ENCODE measurements around the gene GPD1. TPM values are rescaled to one million over a fixed set of nuclear protein-coding genes. Genes with fewer than 3 reads are reported as not detected.
A peak's percentile ranks its signal among the peaks of the same experiment; 100 is the strongest.

Gene GPD1
- under 0.01 TPM in 1 of 2 replicates, not detected in the other for total RNA-seq

DNA sequence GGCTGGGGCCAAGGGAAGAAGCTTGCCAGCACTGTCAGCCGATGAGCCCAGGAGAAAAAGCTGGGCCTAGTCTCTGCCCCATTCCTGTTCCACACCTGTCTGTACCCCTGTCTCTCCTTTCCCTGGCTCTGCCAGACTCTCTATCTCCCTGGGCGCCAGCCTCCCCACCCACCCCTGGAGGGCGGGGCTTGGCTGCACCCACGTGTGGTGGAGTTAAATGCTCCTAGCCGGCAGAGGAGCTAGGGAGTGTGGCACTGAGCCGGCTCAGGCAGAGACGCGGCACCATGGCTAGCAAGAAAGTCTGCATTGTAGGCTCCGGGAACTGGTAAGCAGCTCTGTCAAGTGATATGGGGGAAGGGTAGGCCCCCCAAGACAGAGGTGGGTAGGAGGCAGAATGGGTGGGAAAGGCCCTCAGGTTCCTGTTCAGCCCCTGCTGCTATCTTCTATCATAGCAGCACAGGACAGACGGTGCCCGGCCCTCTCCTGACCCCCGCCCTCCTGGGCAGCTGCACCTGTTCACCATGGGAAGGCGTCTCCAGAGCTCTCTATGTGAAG is at the start of gene GPD1:
Gene GPD1, plus strand, starts transcription at position 242 of the 555 bp plus-strand sequence. Its CDS starts 43 bp downstream, at position 285.
- H4K20me1 ChIP-seq (ENCODE audit: insufficient read depth, low read length) = no peaks in the 10 kb centered on the region

DNA sequence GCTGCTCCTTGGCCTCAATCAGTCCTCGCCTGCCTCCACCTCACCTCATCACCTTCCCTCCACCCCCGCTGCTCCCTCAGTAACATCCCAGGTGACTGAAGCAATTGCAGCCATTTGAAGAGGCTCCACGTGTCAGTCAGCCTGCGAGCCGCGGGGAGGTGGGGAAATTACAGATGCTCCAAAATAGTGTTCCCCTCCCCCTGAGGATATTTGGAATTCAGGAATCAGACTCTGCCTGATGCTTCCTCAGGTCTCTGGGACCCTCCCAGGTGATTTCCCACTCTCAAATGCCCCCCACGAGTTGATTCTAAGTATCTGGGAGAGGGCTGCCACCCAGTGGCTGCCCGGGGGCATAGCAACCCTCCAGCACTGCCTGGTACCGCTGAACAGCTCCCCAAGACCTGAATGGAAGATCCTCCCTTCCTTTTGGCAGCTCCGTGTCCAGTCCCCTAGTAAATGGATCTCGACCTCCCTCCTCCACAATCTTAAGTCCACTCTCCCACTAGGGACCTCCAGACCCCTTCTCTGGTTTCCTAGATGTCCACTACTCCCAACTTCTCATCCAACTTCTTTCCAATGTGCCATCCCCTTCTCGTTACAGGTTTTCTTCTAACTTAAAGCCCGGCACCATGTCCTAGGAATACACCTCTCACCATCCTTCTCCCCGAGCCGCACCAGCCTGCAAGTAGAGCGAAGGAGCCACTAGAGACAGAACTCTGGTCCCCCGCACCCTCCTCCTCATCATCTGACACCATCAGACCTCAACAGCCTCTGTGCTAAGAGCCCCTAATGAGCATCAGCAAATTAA is 47.8 kb upstream of the GPD1 start:
- Histone ChIP-seq H4K20me1 (ENCODE audit: insufficient read depth, low read length) (peaks cover 3% of the 10 kb centered on the region), H3K4me1 (ENCODE audit: insufficient read depth, low read length) (peaks cover 6% of the 10 kb centered on the region), H2AFZ (ENCODE audit: low read length) (no peak overlapping the region), H3K4me3 (ENCODE audit: insufficient read depth, low read length) (no peak overlapping the region), H3K4me2 (ENCODE audit: insufficient read depth, low read length) (peak overlapping the region; percentile 91), H3K27me3 (ENCODE audit: insufficient read depth, low read length) (peaks cover 33% of the 10 kb centered on the region), H3K36me3 (ENCODE audit: insufficient read depth, low read length) (no peaks in the 10 kb centered on the region), H3K27ac (ENCODE audit: low read depth, low read length) (no peak overlapping the region), H3K9me3 (ENCODE audit: low read depth, low read length) (no peaks in the 10 kb centered on the region), H3K79me2 (ENCODE audit: insufficient read depth, low read length) (no peaks in the 10 kb centered on the region)
- peak; percentile 96 for DNase-seq (ENCODE audit: insufficient read length, low spot score, missing footprints)
- TF ChIP-seq, protein P1, sequence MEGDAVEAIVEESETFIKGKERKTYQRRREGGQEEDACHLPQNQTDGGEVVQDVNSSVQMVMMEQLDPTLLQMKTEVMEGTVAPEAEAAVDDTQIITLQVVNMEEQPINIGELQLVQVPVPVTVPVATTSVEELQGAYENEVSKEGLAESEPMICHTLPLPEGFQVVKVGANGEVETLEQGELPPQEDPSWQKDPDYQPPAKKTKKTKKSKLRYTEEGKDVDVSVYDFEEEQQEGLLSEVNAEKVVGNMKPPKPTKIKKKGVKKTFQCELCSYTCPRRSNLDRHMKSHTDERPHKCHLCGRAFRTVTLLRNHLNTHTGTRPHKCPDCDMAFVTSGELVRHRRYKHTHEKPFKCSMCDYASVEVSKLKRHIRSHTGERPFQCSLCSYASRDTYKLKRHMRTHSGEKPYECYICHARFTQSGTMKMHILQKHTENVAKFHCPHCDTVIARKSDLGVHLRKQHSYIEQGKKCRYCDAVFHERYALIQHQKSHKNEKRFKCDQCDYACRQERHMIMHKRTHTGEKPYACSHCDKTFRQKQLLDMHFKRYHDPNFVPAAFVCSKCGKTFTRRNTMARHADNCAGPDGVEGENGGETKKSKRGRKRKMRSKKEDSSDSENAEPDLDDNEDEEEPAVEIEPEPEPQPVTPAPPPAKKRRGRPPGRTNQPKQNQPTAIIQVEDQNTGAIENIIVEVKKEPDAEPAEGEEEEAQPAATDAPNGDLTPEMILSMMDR (IDR thresholded peaks at IDR 0.05; ENCODE audit: extremely low read depth, low read depth, low read length) = peak; percentile 99

More for the DNA sequence above, at the start of gene GPD1:
- H3K9me3 ChIP-seq (ENCODE audit: low read depth, low read length) = no peaks in the 10 kb centered on the region
- H2AFZ ChIP-seq (ENCODE audit: low read length) = peak within 1 kb of the TSS; percentile 29
- no peaks in the 10 kb centered on the region for H3K27me3 ChIP-seq (ENCODE audit: insufficient read depth, low read length)
- DNase-seq (ENCODE audit: insufficient read length, low spot score, missing footprints) = peak; percentile 95
- H3K4me3 ChIP-seq (ENCODE audit: insufficient read depth, low read length) = peak within 1 kb of the TSS; percentile 25
- TF ChIP-seq, protein P1 (IDR thresholded peaks at IDR 0.05; ENCODE audit: extremely low read depth, low read depth, low read length) = no peak
- H3K36me3 ChIP-seq (ENCODE audit: insufficient read depth, low read length) = peaks cover 13% of the 10 kb centered on the region
- peaks cover 18% of the 10 kb centered on the region for H3K4me1 ChIP-seq (ENCODE audit: insufficient read depth, low read length)
- H3K4me2 ChIP-seq (ENCODE audit: insufficient read depth, low read length) = peak within 1 kb of the TSS; percentile 58
- H3K27ac ChIP-seq (ENCODE audit: low read depth, low read length) = no peak within 1 kb of the TSS
- no peaks in the 10 kb centered on the region for H3K79me2 ChIP-seq (ENCODE audit: insufficient read depth, low read length)

DNA sequence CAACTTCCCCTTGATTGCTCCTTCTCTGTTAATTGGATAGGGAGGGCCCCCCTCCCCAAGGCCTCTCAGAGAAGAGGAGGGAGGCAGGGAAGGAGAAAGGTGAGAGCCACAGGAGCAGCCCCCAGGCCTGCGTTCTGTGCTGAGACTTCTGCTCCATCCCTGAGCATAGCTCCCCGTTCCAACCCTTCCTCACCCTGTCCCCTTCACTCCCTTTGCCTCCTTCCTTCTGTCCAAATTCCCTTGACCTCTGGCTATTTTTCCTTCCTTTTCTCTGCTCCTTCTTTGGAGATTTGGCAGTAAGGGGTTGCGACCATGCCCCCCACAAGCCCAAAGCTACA is 47.2 kb upstream of the GPD1 start:
- Histone ChIP-seq H3K79me2 (ENCODE audit: insufficient read depth, low read length) (no peaks in the 10 kb centered on the region), H3K4me2 (ENCODE audit: insufficient read depth, low read length) (peak overlapping the region; percentile 91), H3K4me1 (ENCODE audit: insufficient read depth, low read length) (peaks cover 6% of the 10 kb centered on the region), H3K4me3 (ENCODE audit: insufficient read depth, low read length) (peak overlapping the region; percentile 71), H4K20me1 (ENCODE audit: insufficient read depth, low read length) (peaks cover 3% of the 10 kb centered on the region), H3K27ac (ENCODE audit: low read depth, low read length) (no peak overlapping the region), H3K9me3 (ENCODE audit: low read depth, low read length) (no peaks in the 10 kb centered on the region), H2AFZ (ENCODE audit: low read length) (no peak overlapping the region), H3K27me3 (ENCODE audit: insufficient read depth, low read length) (peaks cover 29% of the 10 kb centered on the region), H3K36me3 (ENCODE audit: insufficient read depth, low read length) (no peaks in the 10 kb centered on the region)
- DNase-seq (ENCODE audit: insufficient read length, low spot score, missing footprints) = peak; percentile 56
- TF ChIP-seq, protein P1 (IDR thresholded peaks at IDR 0.05; ENCODE audit: extremely low read depth, low read depth, low read length) = no peak

All from osteoblast (primary cell).